Endometrial microvascular endothelial cells (primary cell): Measurements from ENCODE around the gene SLC27A3. TPM values are rescaled to one million over a fixed set of nuclear protein-coding genes. Genes with fewer than 3 reads are reported as not detected.
"Not testable (repeated sequence)": the region's sequence is repeated elsewhere in the genome, so short reads cannot be mapped to it uniquely, and the experiment has no call there.

ENCODE experiments used
- in situ Hi-C: cut with HindIII; loops from 2 replicates; pipeline ENCODE4 v1.10.0; 2017; ENCODE audit warnings: low sequenced_read_pairs, low pct_unique_long_range_greater_than_20kb; ENCODE audit errors: inconsistent ontology term
- total RNA-seq: library from RNA; depleted of rRNA; stranded (reverse); fragments of >200 nt; gene quantifications from one replicate; pipeline ENCODE4 v1.2.3, GENCODE V29; 2015; ENCODE audit errors: inconsistent ontology term

SLC27A3 gene
- total RNA-seq, 1 donor from 2014 or later, result 18.0 TPM

- in situ Hi-C loops, result no loop called here
These were observed 20.9 kb upstream of the SLC27A3 start for GRCh38 chr1:153754266-153754665.

- in situ Hi-C loops, result no loop called here
These were observed 14.8 kb upstream of the SLC27A3 start for GRCh38 chr1:153760440-153760839.

GRCh38 chr1:153763365-153764225, 11.6 kb upstream of the SLC27A3 start:
- in situ Hi-C loops, result no loop called here

- in situ Hi-C loops, result no loop called here
These were observed 10.9 kb upstream of the SLC27A3 start for GRCh38 chr1:153764310-153764709.

- in situ Hi-C loops, result not testable (repeated sequence)
These were observed 8.5 kb upstream of the SLC27A3 start for GRCh38 chr1:153766663-153767062.

GRCh38 chr1:153767519-153767918, 7.7 kb upstream of the SLC27A3 start:
- in situ Hi-C loops, result no loop called here

- in situ Hi-C loops, result no loop called here
These were observed 6.7 kb upstream of the SLC27A3 start for GRCh38 chr1:153768316-153769181.

GRCh38 chr1:153769221-153769620, 6.0 kb upstream of the SLC27A3 start:
- in situ Hi-C loops, result no loop called here

GRCh38 chr1:153770797-153771196, 4.4 kb upstream of the SLC27A3 start:
- in situ Hi-C loops, result no loop called here

GRCh38 chr1:153771261-153771660, 3.9 kb upstream of the SLC27A3 start:
- in situ Hi-C loops, result no loop called here

GRCh38 chr1:153771841-153772593, 3.2 kb upstream of the SLC27A3 start:
- in situ Hi-C loops, result no loop called here

GRCh38 chr1:153773096-153773921, 1.9 kb upstream of the SLC27A3 start:
- in situ Hi-C loops, result no loop called here

GRCh38 chr1:153774026-153774595, 1.1 kb upstream of the SLC27A3 start:
- in situ Hi-C loops, result no loop called here

GRCh38 chr1:153775458-153776327, 486 bp downstream of the SLC27A3 start:
- in situ Hi-C loops, result no loop called here

GRCh38 chr1:153776352-153776751, 1.1 kb downstream of the SLC27A3 start:
- in situ Hi-C loops, result no loop called here

GRCh38 chr1:153776845-153777370, 1.7 kb downstream of the SLC27A3 start:
- in situ Hi-C loops, result no loop called here

- in situ Hi-C loops, result no loop called here
These were observed 2.4 kb downstream of the SLC27A3 start for GRCh38 chr1:153777648-153778047.
